K562 (cell line): ENCODE measurements around the gene ZNF865. TPM values are rescaled to one million over a fixed set of nuclear protein-coding genes. Genes with fewer than 3 reads are reported as not detected.

Source experiments
- BCLAF1 ChIP-seq, 2 experiments: fragments of 450-650 bp in 1 of 2; IDR thresholded peaks; 2 replicates each; pipeline ENCODE4 v1.6.1; 2011 to 2017; ENCODE audit warnings: low read depth in 2 of 2, antibody characterized with exemption in 1 of 2, borderline replicate concordance in 1 of 2, low read length in 1 of 2, mild to moderate bottlenecking in 1 of 2, mixed read lengths in 1 of 2; ENCODE audit not compliant: control insufficient read depth in 1 of 2
- BCOR ChIP-seq: fragments of 450-650 bp; IDR thresholded peaks from 2 replicates; pipeline ENCODE4 v1.6.1; 2016
- E2F4 ChIP-seq: sonication (generic); formaldehyde crosslinking; IDR thresholded peaks from 2 replicates; pipeline ENCODE4 v1.8.0; 2022; ENCODE audit warnings: mild to moderate bottlenecking, low read depth, missing genetic modification reagents
- HOXB6 ChIP-seq: fragments of 250-450 bp; sonication (Bioruptor Pico); IDR thresholded peaks from 2 replicates; pipeline ENCODE4 v1.5.1; 2022; ENCODE audit warnings: mild to moderate bottlenecking, borderline replicate concordance
- IRF1 ChIP-seq: sonication (generic); formaldehyde crosslinking; IDR thresholded peaks from 2 replicates; pipeline ENCODE4 v1.8.0; 2022; ENCODE audit warnings: missing genetic modification reagents, mild to moderate bottlenecking, borderline replicate concordance
- MIER1 ChIP-seq: fragments of 450-650 bp; IDR thresholded peaks from 2 replicates; pipeline ENCODE4 v1.6.1; 2016; ENCODE audit warnings: antibody characterized with exemption, mild to moderate bottlenecking, low read depth
- MYBL2 ChIP-seq, 2 experiments: fragments of 450-650 bp in 1 of 2; sonication (generic) in 1 of 2; formaldehyde crosslinking in 1 of 2; IDR thresholded peaks; 2 replicates each; pipeline versions ENCODE4 v1.6.1 to v1.8.1; 2017 to 2022; ENCODE audit warnings: borderline replicate concordance in 1 of 2, inconsistent platforms in 1 of 2, low read depth in 1 of 2, mild to moderate bottlenecking in 1 of 2, missing genetic modification reagents in 1 of 2, moderate library complexity in 1 of 2
- NFYB ChIP-seq: IDR thresholded peaks from 2 replicates; pipeline ENCODE4 v1.6.1; 2011; ENCODE audit warnings: mild to moderate bottlenecking, moderate library complexity; ENCODE audit not compliant: insufficient read length; ENCODE audit errors: extremely low read depth
- PKNOX1 ChIP-seq: fragments of 450-650 bp; IDR thresholded peaks from 2 replicates; pipeline ENCODE4 v1.6.1; 2016
- RBM17 ChIP-seq: fragments of 200-400 bp; formaldehyde crosslinking; IDR thresholded peaks from 2 replicates; pipeline ENCODE4 v1.6.1; 2017; ENCODE audit warnings: low read depth, mild to moderate bottlenecking, low read length, borderline replicate concordance
- STAT5B ChIP-seq: fragments of 250-450 bp; sonication (Bioruptor Pico); IDR thresholded peaks from 2 replicates; pipeline ENCODE4 v1.8.0; 2021; ENCODE audit warnings: mild to moderate bottlenecking, inconsistent platforms
- TAF1 ChIP-seq: IDR thresholded peaks from 2 replicates; pipeline ENCODE4 v1.6.1; 2011; ENCODE audit warnings: mild to moderate bottlenecking, low read length, moderate library complexity; ENCODE audit not compliant: insufficient read depth, control insufficient read depth, severe bottlenecking; ENCODE audit errors: extremely low read depth
- TBP ChIP-seq: optimal IDR thresholded peaks from 2 replicates; pipeline ENCODE3; 2011; ENCODE audit warnings: low read depth, low read length, improper control_type of control experiment
- USF1 ChIP-seq: sonication (generic); formaldehyde crosslinking; IDR thresholded peaks from 2 replicates; pipeline ENCODE4 v1.9.0; 2022; ENCODE audit warnings: mild to moderate bottlenecking, missing genetic modification reagents
- ZNF143 ChIP-seq: sonication (generic); formaldehyde crosslinking; IDR thresholded peaks from 2 replicates; pipeline ENCODE4 v1.9.0; 2022; ENCODE audit warnings: mild to moderate bottlenecking, missing genetic modification reagents
- ZNF511 ChIP-seq: sonication (generic); formaldehyde crosslinking; IDR thresholded peaks from 2 replicates; pipeline ENCODE4 v1.8.0; 2022; ENCODE audit warnings: mild to moderate bottlenecking, missing genetic modification reagents
- ZNF589 ChIP-seq: fragments of 200-800 bp; sonication (Bioruptor generic); IDR thresholded peaks from 2 replicates; pipeline ENCODE4 v1.6.1; 2016; ENCODE audit warnings: low read depth, missing genetic modification characterization, missing compliant biosample characterization
- ZNF785 ChIP-seq: fragments of 250-450 bp; sonication (Bioruptor Pico); IDR thresholded peaks from 2 replicates; pipeline ENCODE4 v1.4.0; 2020; ENCODE audit warnings: mild to moderate bottlenecking
- ZSCAN32 ChIP-seq: fragments of 450-650 bp; formaldehyde crosslinking; IDR thresholded peaks from 2 replicates; pipeline ENCODE4 v1.4.0; 2020; ENCODE audit warnings: mild to moderate bottlenecking, moderate library complexity
- polyA plus RNA-seq, 8 experiments: library from polyadenylated mRNA; depleted of rRNA in 4 of 8; stranded (reverse) in 5 of 8; unstranded in 3 of 8; fragments of >200 nt; fragmentation: Nextera tagmentation in 2 of 8; fragmentation: Illumina TruSeq in 1 of 8; extraction: Ambion mirVana in 2 of 8; extraction: Trizol in 1 of 8; gene quantifications; 2 replicates each; pipeline versions ENCODE4 v1.2.1 to v1.2.3, GENCODE V29; 2011 to 2014; ENCODE audit warnings: inconsistent platforms in 1 of 8, missing spikeins in 1 of 8
- total RNA-seq, 7 experiments: library from RNA; depleted of rRNA in 6 of 7; stranded (reverse); fragments of >200 nt in 6 of 7; fragmentation: Illumina TruSeq in 2 of 7; extraction: Trizol in 2 of 7; gene quantifications; 2 replicates each; pipeline versions ENCODE4 v1.2.1 to v1.2.3, GENCODE V29; 2011 to 2021; ENCODE audit warnings: low replicate concordance in 1 of 7

ZNF865 gene
- total and polyA plus RNA-seq, 9 of the 15 experiments (the other 6 are each of a cell fraction or from before 2014, with no cell fraction given): 0.40 to 18.8 (median 1.6) TPM; not detected in 2

GRCh38 chr19:55581145-55581822 is 24.2 kb upstream of the ZNF865 start (continued):
- no peak for TF ChIP-seq ZNF785 (CRISPR knock-in tag)
- TF ChIP-seq ZSCAN32: no peak
- no peak for TF ChIP-seq BCLAF1 (IDR thresholded peaks at IDR 0.05; ENCODE audit: borderline replicate concordance in 1 of 2, control insufficient read depth in 1 of 2, low read depth in 2 of 2, low read length in 1 of 2)
- TF ChIP-seq IRF1 (CRISPR knock-in tag): peak; percentile 93
- TF ChIP-seq MYBL2 (IDR thresholded peaks at IDR 0.05; ENCODE audit: low read depth): no peak
- no peak for TF ChIP-seq MYBL2 (CRISPR knock-in tag; IDR thresholded peaks at IDR 0.05; ENCODE audit: borderline replicate concordance)
- TF ChIP-seq NFYB: no peak
- TF ChIP-seq ZNF589 (CRISPR knock-in tag): no peak; the same call in 1 of the 2 replicates
- no peak for TF ChIP-seq TBP
- no peak for TF ChIP-seq TAF1
- TF ChIP-seq ZNF143 (CRISPR knock-in tag): no peak; the same call in 1 of the 2 replicates
- TF ChIP-seq STAT5B (CRISPR knock-in tag): no peak
- peak; percentile 35; the same call in 1 of the 2 replicates for TF ChIP-seq PKNOX1
- TF ChIP-seq USF1 (CRISPR knock-in tag): peak; percentile 30; the same call in 1 of the 2 replicates
- TF ChIP-seq E2F4 (CRISPR knock-in tag): no peak
- peak; percentile 91 for TF ChIP-seq BCOR
- no peak for TF ChIP-seq HOXB6 (CRISPR knock-in tag)
- TF ChIP-seq ZNF511 (CRISPR knock-in tag): peak; percentile 90
- TF ChIP-seq MIER1: peak; percentile 96
- TF ChIP-seq RBM17: no peak
